Ovary (tissue), 9 donors: ENCODE measurements around the gene NAA80. TPM values are rescaled to one million over a fixed set of nuclear protein-coding genes. Genes with fewer than 3 reads are reported as not detected.
A peak's percentile ranks its signal among the peaks of the same experiment; 100 is the strongest.

Experiments
- DNase-seq, 5 donors: peaks; one replicate each; pipeline ENCODE4 v3.0.0-alpha.2; 2019 to 2020
- H3K27ac ChIP-seq, 2 donors: fragments of 200-600 bp; one replicate each; pipeline versions ENCODE4 v1.5.1 to v1.8.0; 2019 to 2022
- H3K27me3 ChIP-seq: fragments of 200-600 bp; one replicate; pipeline ENCODE4 v1.8.0; 2022
- H3K36me3 ChIP-seq: fragments of 200-600 bp; sonication (generic); one replicate; pipeline ENCODE4 v1.5.1; 2019
- H3K4me1 ChIP-seq: one replicate; pipeline ENCODE4 v1.8.1; 2013; ENCODE audit warnings: mild to moderate bottlenecking, moderate library complexity; ENCODE audit not compliant: insufficient read depth
- H3K4me3 ChIP-seq: fragments of 200-600 bp; sonication (generic); one replicate; pipeline ENCODE4 v1.5.1; 2017
- H3K9me3 ChIP-seq, 2 donors: fragments of 200-600 bp in 1 of 2; sonication (generic) in 1 of 2; one replicate each; pipeline versions ENCODE4 v1.5.1 to v1.8.1; 2013 to 2019; ENCODE audit warnings: mild to moderate bottlenecking in 1 of 2, moderate library complexity in 1 of 2
- CTCF ChIP-seq, 3 donors: fragments of 450-650 bp in 2 of 3; fragments of 200-600 bp in 1 of 3; IDR thresholded peaks; one replicate each; pipeline versions ENCODE4 v1.5.1 to v1.8.0; 2016 to 2022; ENCODE audit warnings: antibody characterized with exemption in 3 of 3, mild to moderate bottlenecking in 1 of 3
- EP300 ChIP-seq: sonication (generic); formaldehyde crosslinking; IDR thresholded peaks from one replicate; pipeline ENCODE4 v1.6.1; 2017; ENCODE audit warnings: antibody characterized with exemption
- POLR2A ChIP-seq: fragments of 450-650 bp; IDR thresholded peaks from one replicate; pipeline ENCODE4 v1.6.1; 2017; ENCODE audit warnings: antibody characterized with exemption, mild to moderate bottlenecking, moderate library complexity
- WGBS, 3 donors: extraction: QIAGEN DNeasy Blood & Tissue Kit in 1 of 3; methylation state at CpG; one replicate each; pipeline versions ENCODE4 v1.1.5 to v1.1.7; 2013 to 2017; 5-methylcytosine and 5-hydroxymethylcytosine counted together
- intact Hi-C, 4 donors: fragments of 100-400 bp; cut with DNase I; formaldehyde crosslinking; loops; one replicate each; pipeline versions ENCODE4 v1.11.0 to v1.15.1; 2022 to 2023
- polyA plus RNA-seq, 2 donors: library from polyadenylated mRNA; stranded (reverse); fragments of 200-250 nt in 1 of 2; fragments of 350-450 nt in 1 of 2; fragmentation: Illumina TruSeq in 1 of 2; extraction: RNeasy Lipid Tissue Mini Kit (QIAGEN cat#74804) in 1 of 2; gene quantifications; one replicate each; pipeline ENCODE4 v1.2.3, GENCODE V29; 2013 to 2014
- total RNA-seq, 7 donors: library from RNA; depleted of rRNA in 2 of 7; stranded (reverse); fragments of >200 nt in 2 of 7; fragmentation: NEBNext Ultra II Directional in 3 of 7; extraction: Animal tissue kit (Norgen Biotek cat#: 25700) in 3 of 7; gene quantifications; one replicate each; pipeline versions ENCODE4 v1.1.0 to v1.2.4, GENCODE V29; 2016 to 2023
- donor health status: DM: no; HTN: no; CAD: no; lungs with moderate emphysema.
- donor health status: DM: no; HTN: no; CAD: no.
- donor health status: Bipolar disorder and iron deficiency.
- donor health status: DM: yes; HTN: yes; CAD: no.
- donor health status: DM: no; HTN: no; CAD: no.
- donor health status: DM: yes; HTN: yes; CAD: no.

The NAA80 gene
- total and polyA plus RNA-seq, 9 donors = 2.6 to 15.7 (median 11.5) TPM

DNA sequence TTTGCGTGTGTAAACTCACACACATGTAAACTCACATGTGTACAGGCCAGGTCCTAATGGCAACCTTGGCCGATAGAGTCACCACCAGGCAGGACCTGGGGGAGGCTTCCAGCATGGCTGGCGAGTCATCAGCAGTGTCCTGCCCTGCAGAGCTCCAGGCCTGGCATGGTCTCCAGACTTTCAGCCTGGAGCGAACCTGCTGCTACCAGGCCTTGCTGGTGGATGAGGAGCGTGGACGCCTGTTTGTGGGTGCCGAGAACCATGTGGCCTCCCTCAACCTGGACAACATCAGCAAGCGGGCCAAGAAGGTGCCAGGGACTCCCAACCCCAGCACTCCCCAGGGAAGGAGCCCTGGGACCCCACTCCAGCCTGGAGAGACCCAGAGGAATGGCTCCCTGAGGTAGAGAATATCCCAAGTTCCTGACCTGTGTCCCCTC, 29.2 kb downstream of the NAA80 start:
- peaks cover 42% of the 10 kb centered on the region for H3K4me1 ChIP-seq

GRCh38 chr3:50269460-50269859, 29.7 kb downstream of the NAA80 start:
- TF ChIP-seq CTCF (IDR thresholded peaks at IDR 0.05) = no peak
- no peak for TF ChIP-seq POLR2A
- no peak for TF ChIP-seq EP300
- DNase-seq = peak in 1 of 5 donors; percentile 29
- H3K9me3 ChIP-seq = no peaks in the 10 kb centered on the region
- intact Hi-C loops = loop anchor here in 1 of 4 donors (10.0 kb wide), 1 partner anchor 55 kb away; the partner anchor contains the start of genes HYAL2 and TUSC2
- H3K27ac ChIP-seq = peak overlapping the region; percentile 83 to 99
- H3K4me1 ChIP-seq = peaks cover 44% of the 10 kb centered on the region
- no peaks in the 10 kb centered on the region for H3K36me3 ChIP-seq
- 47 to 49% (median 48%) methylated on average over 4 of the region's 4 CpGs for WGBS, 3 donors
- peak overlapping the region; percentile 24 for H3K4me3 ChIP-seq
- H3K27me3 ChIP-seq = no peaks in the 10 kb centered on the region

More for the DNA sequence above, 29.2 kb downstream of the NAA80 start:
- 76 to 86% (median 79%) methylated on average over 8 of the region's 8 CpGs for WGBS, 3 donors
- H3K36me3 ChIP-seq = no peaks in the 10 kb centered on the region
- intact Hi-C loops = loop anchor here (2.0 to 10.0 kb wide), 6 partner anchors 43 to 155 kb away; partner anchors contain the start of genes GNAT1 (in 4 of the 4), HYAL2 (in 1 of the 4) and TUSC2 (in 1 of the 4)
- DNase-seq = peak in 3 of 5 donors; percentile 41 to 48 (median 41)
- peak overlapping the region; percentile 83 to 99 for H3K27ac ChIP-seq
- TF ChIP-seq POLR2A (no peak), CTCF (IDR thresholded peaks at IDR 0.05) (no peak), EP300 (no peak)
- H3K27me3 ChIP-seq = no peaks in the 10 kb centered on the region
- peak overlapping the region; percentile 24 for H3K4me3 ChIP-seq
- no peaks in the 10 kb centered on the region for H3K9me3 ChIP-seq

- peak; percentile 62 to 76 (median 74) for DNase-seq
- Histone ChIP-seq H3K9me3 (no peaks in the 10 kb centered on the region), H3K27me3 (no peaks in the 10 kb centered on the region), H3K36me3 (no peaks in the 10 kb centered on the region), H3K27ac (peak within 1 kb of the TSS; percentile 83 to 99), H3K4me3 (peak within 1 kb of the TSS; percentile 42), H3K4me1 (peaks cover 44% of the 10 kb centered on the region)
- intact Hi-C loops = loop anchor here in 1 of 4 donors (10.0 kb wide), 1 partner anchor 56 kb away; the partner anchor contains the start of genes HYAL2 and TUSC2
- WGBS, 3 donors = 6 to 18% (median 16%) methylated on average over 16 to 21 of the region's 21 CpGs
- no peak for TF ChIP-seq CTCF (IDR thresholded peaks at IDR 0.05)
- no peak for TF ChIP-seq POLR2A
- TF ChIP-seq EP300 = no peak
Measured at GRCh38 chr3:50268703-50269451, 30.3 kb downstream of the NAA80 start, which contains the start of gene SEMA3B. Gene SEMA3B (plus strand): TSS chr3:50269147. CDS start chr3:50269241, 94 bp downstream.

GRCh38 chr3:50268276-50268675, 30.9 kb downstream of the NAA80 start:
- DNase-seq = no peak
- TF ChIP-seq EP300 = no peak
- TF ChIP-seq CTCF (IDR thresholded peaks at IDR 0.05) = no peak
- TF ChIP-seq POLR2A = no peak
- intact Hi-C loops = loop anchor here in 1 of 4 donors (10.0 kb wide), 1 partner anchor 57 kb away; the partner anchor contains the start of genes HYAL2 and TUSC2
- no peaks in the 10 kb centered on the region for H3K36me3 ChIP-seq
- peak overlapping the region; percentile 24 for H3K4me3 ChIP-seq
- H3K27me3 ChIP-seq = no peaks in the 10 kb centered on the region
- 27 to 34% (median 34%) methylated on average over 3 of the region's 3 CpGs for WGBS, 3 donors
- H3K27ac ChIP-seq = peak overlapping the region in 1 of 2 donors; percentile 99
- no peaks in the 10 kb centered on the region for H3K9me3 ChIP-seq
- peaks cover 47% of the 10 kb centered on the region for H3K4me1 ChIP-seq
